ENCODE measurements around the gene PRR5.

Gene PRR5

DNA sequence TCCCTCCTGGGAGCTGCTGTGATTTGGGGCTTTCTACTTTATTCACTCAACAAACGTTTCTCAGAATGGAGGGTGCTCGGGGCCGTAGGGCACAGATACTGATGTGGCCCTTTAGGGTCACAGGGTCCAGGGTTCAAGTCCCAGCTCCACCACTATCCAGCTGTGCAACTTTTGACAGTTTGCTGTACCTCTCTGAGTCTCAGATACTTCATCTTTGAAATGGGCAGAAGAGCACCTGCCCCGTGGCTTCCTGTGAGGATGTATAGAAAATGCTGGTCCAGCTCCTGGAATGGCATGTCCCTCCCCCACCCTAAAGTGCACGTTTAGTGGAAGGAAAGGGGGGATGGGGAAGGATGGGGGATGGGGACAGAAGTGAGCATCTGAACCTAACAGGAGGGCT is 21.9 kb upstream of the PRR5 start:
- Histone ChIP-seq H3K4me2 (ENCODE audit: low read length) (no peak overlapping the region), H3K79me2 (ENCODE audit: control insufficient read depth, low read length) (no peaks in the 10 kb centered on the region), H3K27me3 (ENCODE audit: control insufficient read depth, low read length) (peaks cover 10% of the 10 kb centered on the region), H3K4me1 (ENCODE audit: control insufficient read depth, low read length) (peaks cover 3% of the 10 kb centered on the region), H3K9me3 (ENCODE audit: control insufficient read depth, insufficient read depth, low read length) (no peaks in the 10 kb centered on the region), H3K36me3 (ENCODE audit: control insufficient read depth, low read length) (no peaks in the 10 kb centered on the region), H3K9me2 (replicated peaks; ENCODE audit: control insufficient read depth, low read length) (no peaks in the 10 kb centered on the region), H3K27ac (ENCODE audit: low read depth, low read length) (no peak overlapping the region), H3K4me3 (ENCODE audit: low read length) (no peak overlapping the region), H4K20me1 (ENCODE audit: control insufficient read depth, insufficient read depth, low read depth, low read length) (no peaks in the 10 kb centered on the region), H3F3A (ENCODE audit: control insufficient read depth, insufficient read depth) (no peaks in the 10 kb centered on the region)
- TF ChIP-seq, protein P1, sequence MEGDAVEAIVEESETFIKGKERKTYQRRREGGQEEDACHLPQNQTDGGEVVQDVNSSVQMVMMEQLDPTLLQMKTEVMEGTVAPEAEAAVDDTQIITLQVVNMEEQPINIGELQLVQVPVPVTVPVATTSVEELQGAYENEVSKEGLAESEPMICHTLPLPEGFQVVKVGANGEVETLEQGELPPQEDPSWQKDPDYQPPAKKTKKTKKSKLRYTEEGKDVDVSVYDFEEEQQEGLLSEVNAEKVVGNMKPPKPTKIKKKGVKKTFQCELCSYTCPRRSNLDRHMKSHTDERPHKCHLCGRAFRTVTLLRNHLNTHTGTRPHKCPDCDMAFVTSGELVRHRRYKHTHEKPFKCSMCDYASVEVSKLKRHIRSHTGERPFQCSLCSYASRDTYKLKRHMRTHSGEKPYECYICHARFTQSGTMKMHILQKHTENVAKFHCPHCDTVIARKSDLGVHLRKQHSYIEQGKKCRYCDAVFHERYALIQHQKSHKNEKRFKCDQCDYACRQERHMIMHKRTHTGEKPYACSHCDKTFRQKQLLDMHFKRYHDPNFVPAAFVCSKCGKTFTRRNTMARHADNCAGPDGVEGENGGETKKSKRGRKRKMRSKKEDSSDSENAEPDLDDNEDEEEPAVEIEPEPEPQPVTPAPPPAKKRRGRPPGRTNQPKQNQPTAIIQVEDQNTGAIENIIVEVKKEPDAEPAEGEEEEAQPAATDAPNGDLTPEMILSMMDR (IDR thresholded peaks at IDR 0.05; ENCODE audit: low read depth, low read length, poor library complexity, severe bottlenecking) = no peak
- TF ChIP-seq EZH2phosphoT487 (IDR thresholded peaks at IDR 0.05; ENCODE audit: borderline replicate concordance, low read length) = no peak

DNA sequence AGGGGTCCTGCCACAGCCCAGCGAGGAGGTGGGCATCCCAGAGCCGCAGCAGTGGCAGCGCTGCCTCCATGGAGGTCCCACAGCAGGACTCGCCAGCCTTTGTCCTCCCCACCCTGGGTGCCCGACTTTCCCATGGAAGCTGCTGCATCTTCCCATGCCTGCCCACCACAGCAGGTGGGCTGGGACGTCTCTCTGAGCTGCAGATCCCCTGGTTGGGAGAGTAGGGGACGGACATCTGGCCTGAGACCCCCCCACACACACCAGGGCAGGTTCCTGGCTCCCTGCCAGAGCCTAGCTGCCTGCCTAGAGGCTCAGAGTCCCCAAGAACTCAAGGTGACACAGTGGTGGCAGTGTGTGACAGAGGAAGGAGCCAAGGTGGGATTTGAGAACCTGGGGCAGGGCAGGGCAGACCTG is 21.5 kb upstream of the PRR5 start:
- no peaks in the 10 kb centered on the region for H3K9me2 ChIP-seq (replicated peaks; ENCODE audit: control insufficient read depth, low read length)
- no peaks in the 10 kb centered on the region for H4K20me1 ChIP-seq (ENCODE audit: control insufficient read depth, insufficient read depth, low read depth, low read length)
- no peaks in the 10 kb centered on the region for H3K79me2 ChIP-seq (ENCODE audit: control insufficient read depth, low read length)
- H3K4me2 ChIP-seq (ENCODE audit: low read length) = no peak overlapping the region
- no peak overlapping the region for H3K27ac ChIP-seq (ENCODE audit: low read depth, low read length)
- TF ChIP-seq, protein P1 (IDR thresholded peaks at IDR 0.05; ENCODE audit: low read depth, low read length, poor library complexity, severe bottlenecking) = no peak
- no peak for TF ChIP-seq EZH2phosphoT487 (IDR thresholded peaks at IDR 0.05; ENCODE audit: borderline replicate concordance, low read length)
- peaks cover 7% of the 10 kb centered on the region for H3K4me1 ChIP-seq (ENCODE audit: control insufficient read depth, low read length)
- no peaks in the 10 kb centered on the region for H3K9me3 ChIP-seq (ENCODE audit: control insufficient read depth, insufficient read depth, low read length)
- H3K27me3 ChIP-seq (ENCODE audit: control insufficient read depth, low read length) = peaks cover 10% of the 10 kb centered on the region
- H3F3A ChIP-seq (ENCODE audit: control insufficient read depth, insufficient read depth) = no peaks in the 10 kb centered on the region
- no peaks in the 10 kb centered on the region for H3K36me3 ChIP-seq (ENCODE audit: control insufficient read depth, low read length)
- no peak overlapping the region for H3K4me3 ChIP-seq (ENCODE audit: low read length)

DNA sequence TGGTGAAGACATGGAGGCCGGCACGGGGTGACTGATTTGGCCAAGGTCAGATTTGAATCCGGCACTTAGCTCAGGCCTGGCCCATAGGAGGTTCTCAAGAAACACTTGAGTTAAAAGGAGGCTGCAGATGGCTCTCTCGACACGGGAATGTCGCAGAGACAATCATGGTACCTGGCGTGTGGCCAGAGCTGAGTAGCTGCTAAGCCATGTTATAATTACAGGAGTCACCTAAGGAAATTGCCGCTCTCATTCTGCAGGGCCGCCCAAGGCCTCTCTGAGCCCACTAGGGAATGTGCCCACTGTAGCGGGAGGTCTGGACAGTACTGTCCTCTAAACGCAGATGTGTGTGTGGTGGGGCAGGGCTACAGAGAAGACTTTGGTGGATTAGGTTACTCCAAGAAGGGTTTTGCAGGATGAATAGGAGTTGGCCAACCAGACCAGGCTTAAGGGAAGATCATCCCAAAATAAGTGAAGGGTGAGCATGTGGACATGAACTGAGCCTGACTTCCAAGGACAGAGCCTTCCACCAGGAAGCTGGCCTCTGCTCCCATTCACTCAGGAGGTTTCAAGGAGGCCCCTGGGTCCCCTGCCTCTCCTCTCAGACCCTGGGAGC is 19.3 kb upstream of the PRR5 start:
- Histone ChIP-seq H3K4me3 (ENCODE audit: low read length) (no peak overlapping the region), H3K4me1 (ENCODE audit: control insufficient read depth, low read length) (peaks cover 13% of the 10 kb centered on the region)
- no peak for TF ChIP-seq EZH2phosphoT487 (IDR thresholded peaks at IDR 0.05; ENCODE audit: borderline replicate concordance, low read length)
- TF ChIP-seq, protein P1 (IDR thresholded peaks at IDR 0.05; ENCODE audit: low read depth, low read length, poor library complexity, severe bottlenecking) = no peak

More for the DNA sequence above, 19.3 kb upstream of the PRR5 start:
- Histone ChIP-seq H3K9me2 (replicated peaks; ENCODE audit: control insufficient read depth, low read length) (no peaks in the 10 kb centered on the region), H3F3A (ENCODE audit: control insufficient read depth, insufficient read depth) (no peaks in the 10 kb centered on the region), H3K4me2 (ENCODE audit: low read length) (no peak overlapping the region), H3K27me3 (ENCODE audit: control insufficient read depth, low read length) (no peaks in the 10 kb centered on the region; the same call in 1 of the 2 replicates), H4K20me1 (ENCODE audit: control insufficient read depth, insufficient read depth, low read depth, low read length) (no peaks in the 10 kb centered on the region), H3K36me3 (ENCODE audit: control insufficient read depth, low read length) (no peaks in the 10 kb centered on the region), H3K9me3 (ENCODE audit: control insufficient read depth, insufficient read depth, low read length) (no peaks in the 10 kb centered on the region), H3K79me2 (ENCODE audit: control insufficient read depth, low read length) (no peaks in the 10 kb centered on the region), H3K27ac (ENCODE audit: low read depth, low read length) (no peak overlapping the region)

All from DOHH2 (cell line).